HG03280 (cell line): ENCODE results near the gene UQCRC1.
A peak's percentile ranks its signal among the peaks of the same experiment; 100 is the strongest.
"Not testable (repeated sequence)": the region's sequence is repeated elsewhere in the genome, so short reads cannot be mapped to it uniquely, and the experiment has no call there.

Experiments used
- ATAC-seq: cut with Tn5 transposase; IDR thresholded peaks from one replicate; pipeline ENCODE4 v1.9.1; 2021; ENCODE audit warnings: mild to moderate bottlenecking, moderate library complexity; ENCODE audit not compliant: unreplicated experiment

Gene UQCRC1

GRCh38 chr3:48556796-48557626, 52.4 kb downstream of the UQCRC1 start, which contains the start of gene PFKFB4:
PFKFB4 (minus strand) TSS chr3:48556803; CDS start chr3:48556777, 26 bp downstream.
- ATAC-seq = peak; percentile 82

- ATAC-seq = no peak
These were observed 53.3 kb downstream of the UQCRC1 start for GRCh38 chr3:48555949-48556795.

- no peak for ATAC-seq
These were observed 54.1 kb downstream of the UQCRC1 start for GRCh38 chr3:48555231-48555948.

GRCh38 chr3:48553886-48554845, 55.3 kb downstream of the UQCRC1 start:
- ATAC-seq = no peak

- no peak for ATAC-seq
These were observed 56.1 kb downstream of the UQCRC1 start for GRCh38 chr3:48553361-48553760.

GRCh38 chr3:48552111-48552951, 57.1 kb downstream of the UQCRC1 start:
- ATAC-seq = no peak

- not testable (repeated sequence) for ATAC-seq
These were observed 57.8 kb downstream of the UQCRC1 start for GRCh38 chr3:48551651-48552050.
